GM12865 (cell line): ENCODE data around the gene MACC1.
A peak's percentile ranks its signal among the peaks of the same experiment; 100 is the strongest.

Experiments used
- DNase-seq: peaks from one replicate; pipeline ENCODE4 v3.0.0; 2010; ENCODE audit warnings: low read depth
- H3K4me3 ChIP-seq: 2 replicates; pipeline ENCODE4 v1.5.1; 2011; ENCODE audit warnings: mild to moderate bottlenecking, low read depth, low read length, control low read depth
- CTCF ChIP-seq: IDR thresholded peaks from 2 replicates; pipeline ENCODE4 v1.5.1; 2011; ENCODE audit warnings: low read length, control low read depth, low read depth, inconsistent platforms; ENCODE audit not compliant: insufficient read depth; ENCODE audit errors: missing control alignments

MACC1 gene

GRCh38 chr7:20238194-20238753 is 21.1 kb upstream of the MACC1 start:
- DNase-seq = no peak
- H3K4me3 ChIP-seq = peak overlapping the region; percentile 47
- TF ChIP-seq CTCF = no peak

GRCh38 chr7:20237464-20238193 is 20.4 kb upstream of the MACC1 start:
- peak; percentile 55 for DNase-seq
- H3K4me3 ChIP-seq = peak overlapping the region; percentile 47
- TF ChIP-seq CTCF = no peak

GRCh38 chr7:20236790-20237189 is 19.6 kb upstream of the MACC1 start:
- no peak overlapping the region for H3K4me3 ChIP-seq
- no peak for DNase-seq
- no peak for TF ChIP-seq CTCF

- no peak for DNase-seq
- no peak overlapping the region for H3K4me3 ChIP-seq
- TF ChIP-seq CTCF = no peak
These were observed 18.9 kb upstream of the MACC1 start for GRCh38 chr7:20236043-20236442.

GRCh38 chr7:20235288-20235687 is 18.1 kb upstream of the MACC1 start:
- no peak for DNase-seq
- no peak overlapping the region for H3K4me3 ChIP-seq
- no peak for TF ChIP-seq CTCF

- H3K4me3 ChIP-seq = no peak overlapping the region
- DNase-seq = no peak
- no peak for TF ChIP-seq CTCF
These were observed 16.2 kb upstream of the MACC1 start for GRCh38 chr7:20233362-20233761.

GRCh38 chr7:20232848-20233247 is 15.7 kb upstream of the MACC1 start:
- H3K4me3 ChIP-seq = no peak overlapping the region
- TF ChIP-seq CTCF = no peak
- DNase-seq = no peak
